Caco-2 (cell line): Measurements from ENCODE around the gene SEC14L5. TPM values are rescaled to one million over a fixed set of nuclear protein-coding genes. Genes with fewer than 3 reads are reported as not detected.
"Not testable (repeated sequence)": the region's sequence is repeated elsewhere in the genome, so short reads cannot be mapped to it uniquely, and the experiment has no call there.

ENCODE experiments used
- BruUV-seq: library from RNA; stranded (reverse); fragments of 400-500 nt; replicated peaks from 2 replicates; lab custom pipeline; 2021; lab: Mats Ljungman, UMichigan
- CTCF ChIA-PET: fragments of 300-600 bp; sonication (Branson Sonifier 250); formaldehyde crosslinking; loops from one replicate; lab custom pipeline; 2022; ENCODE audit warnings: antibody characterized with exemption; lab: Charles Lee
- POLR2A ChIA-PET: fragments of 300-600 bp; sonication (Branson Sonifier 250); formaldehyde crosslinking; loops from one replicate; lab custom pipeline; 2022; ENCODE audit warnings: antibody characterized with exemption; lab: Charles Lee
- DNase-seq, 2 experiments: peaks; one replicate each; pipeline versions ENCODE4 v3.0.0 to v3.0.0-alpha.2; 2020 to 2022
- H3K27me3 ChIP-seq: replicated peaks from 2 replicates; pipeline ENCODE4 v1.6.0; 2011; ENCODE audit warnings: low read length; ENCODE audit not compliant: control insufficient read depth, insufficient read depth
- H3K36me3 ChIP-seq: 2 replicates; pipeline ENCODE4 v1.5.1; 2011; ENCODE audit warnings: low read length; ENCODE audit not compliant: control insufficient read depth, insufficient read depth
- H3K4me1 ChIP-seq: fragments of 250-450 bp; sonication (Bioruptor Pico); 2 replicates; pipeline ENCODE4 v1.5.1; 2020; ENCODE audit warnings: mild to moderate bottlenecking
- H3K4me3 ChIP-seq: 2 replicates; pipeline ENCODE4 v1.5.1; 2011; ENCODE audit warnings: low read depth, mild to moderate bottlenecking, control low read depth, low read length
- H3K9me3 ChIP-seq: fragments of 250-450 bp; sonication (Bioruptor Pico); 2 replicates; pipeline ENCODE4 v1.5.1; 2020; ENCODE audit warnings: mild to moderate bottlenecking, moderate library complexity
- H3K27ac Mint-ChIP-seq: one replicate; pipeline ENCODE4 v1.8.0; 2022; ENCODE audit warnings: mixed read lengths; ENCODE audit not compliant: unreplicated experiment
- H3K27me3 Mint-ChIP-seq: one replicate; pipeline ENCODE4 v1.8.0; 2022; ENCODE audit warnings: mixed read lengths; ENCODE audit not compliant: insufficient read depth, unreplicated experiment
- H3K36me3 Mint-ChIP-seq: one replicate; pipeline ENCODE4 v1.8.0; 2022; ENCODE audit warnings: mild to moderate bottlenecking, mixed read lengths; ENCODE audit not compliant: insufficient read depth, unreplicated experiment
- H3K4me1 Mint-ChIP-seq: one replicate; pipeline ENCODE4 v1.8.0; 2022; ENCODE audit warnings: low read depth, mixed read lengths; ENCODE audit not compliant: unreplicated experiment
- H3K4me3 Mint-ChIP-seq: one replicate; pipeline ENCODE4 v1.8.0; 2022; ENCODE audit warnings: mild to moderate bottlenecking, moderate library complexity, mixed read lengths; ENCODE audit not compliant: unreplicated experiment
- H3K9me3 Mint-ChIP-seq: one replicate; pipeline ENCODE4 v1.8.0; 2022; ENCODE audit warnings: mixed read lengths; ENCODE audit not compliant: unreplicated experiment
- CTCF ChIP-seq, 2 experiments: fragments of 200-600 bp in 1 of 2; IDR thresholded peaks; 1 replicate in 1 of 2; 2 replicates in 1 of 2; pipeline versions ENCODE4 v1.5.1 to v1.8.0; 2011 to 2022; ENCODE audit warnings: antibody characterized with exemption in 1 of 2, control low read depth in 1 of 2, inconsistent platforms in 1 of 2, low read depth in 1 of 2, low read length in 1 of 2, mild to moderate bottlenecking in 1 of 2, moderate library complexity in 1 of 2; ENCODE audit not compliant: insufficient read depth in 1 of 2, severe bottlenecking in 1 of 2, unreplicated experiment in 1 of 2
- intact Hi-C: fragments of 100-400 bp; cut with micrococcal nuclease; formaldehyde crosslinking; loops from one replicate; pipeline ENCODE4 v1.10.0; 2022; ENCODE audit not compliant: unreplicated experiment
- total RNA-seq: library from RNA; stranded (reverse); gene quantifications from 2 replicates; pipeline ENCODE4 v1.2.3, GENCODE V29; 2022

SEC14L5 gene
- total RNA-seq, 1 experiment from 2014 or later, result 0.14 TPM

GRCh38 chr16:5041600-5042133 is 83.5 kb downstream of the SEC14L5 start:
- CTCF ChIA-PET, result no interaction called here
- H3K27ac Mint-ChIP-seq, result no peak overlapping the region
- intact Hi-C loops, result no loop called here

GRCh38 chr16:5042574-5043171 is 84.5 kb downstream of the SEC14L5 start:
- no peak for DNase-seq
- TF ChIP-seq CTCF (IDR thresholded peaks at IDR 0.05; ENCODE audit: insufficient read depth in 1 of 2, low read depth in 1 of 2, low read length in 1 of 2, severe bottlenecking in 1 of 2, unreplicated experiment in 1 of 2), result peak in 1 of 2 experiments; percentile 32
- Mint-ChIP-seq H3K27me3 (no peaks in the 10 kb centered on the region), H3K36me3 (no peaks in the 10 kb centered on the region), H3K27ac (no peak overlapping the region), H3K4me3 (no peak overlapping the region), H3K4me1 (peaks cover 9% of the 10 kb centered on the region), H3K9me3 (no peaks in the 10 kb centered on the region)
- intact Hi-C loops, result no loop called here
- Histone ChIP-seq H3K36me3 (no peaks in the 10 kb centered on the region), H3K4me1 (peaks cover 5% of the 10 kb centered on the region; the same call in 1 of the 2 replicates), H3K9me3 (no peaks in the 10 kb centered on the region), H3K4me3 (no peak overlapping the region), H3K27me3 (no peaks in the 10 kb centered on the region)
- no TSS peak for BruUV-seq
- POLR2A ChIA-PET, result no interaction called here
- CTCF ChIA-PET, result interaction anchor here (0.7 to 0.9 kb wide), 2 partner anchors 9 to 85 kb away, joined by 3 read pairs; partner anchors contain the start of genes NAGPA and SEC14L5

More at GRCh38 chr16:5041600-5042133, 83.5 kb downstream of the SEC14L5 start:
- no peak for DNase-seq
- H3K4me1 ChIP-seq, result peaks cover 7% of the 10 kb centered on the region
- Mint-ChIP-seq H3K27me3 (no peaks in the 10 kb centered on the region), H3K9me3 (no peaks in the 10 kb centered on the region), H3K4me1 (peaks cover 12% of the 10 kb centered on the region), H3K4me3 (no peak overlapping the region), H3K36me3 (no peaks in the 10 kb centered on the region)
- no peaks in the 10 kb centered on the region for H3K36me3 ChIP-seq
- TF ChIP-seq CTCF (IDR thresholded peaks at IDR 0.05; ENCODE audit: insufficient read depth in 1 of 2, low read depth in 1 of 2, low read length in 1 of 2, severe bottlenecking in 1 of 2, unreplicated experiment in 1 of 2), result no peak
- no peak overlapping the region for H3K4me3 ChIP-seq
- H3K27me3 ChIP-seq, result no peaks in the 10 kb centered on the region
- no TSS peak for BruUV-seq
- H3K9me3 ChIP-seq, result no peaks in the 10 kb centered on the region
- POLR2A ChIA-PET, result no interaction called here

- Mint-ChIP-seq H3K27me3 (peaks cover 7% of the 10 kb centered on the region), H3K36me3 (no peaks in the 10 kb centered on the region), H3K4me1 (peaks cover 9% of the 10 kb centered on the region), H3K27ac (no peak overlapping the region), H3K9me3 (no peaks in the 10 kb centered on the region), H3K4me3 (no peak overlapping the region)
- CTCF ChIA-PET, result interaction anchor here (0.7 kb wide), 1 partner anchor 18 kb away, joined by 3 read pairs; no protein-coding TSS in a partner anchor
- no TSS peak for BruUV-seq
- no peaks in the 10 kb centered on the region for H3K36me3 ChIP-seq
- intact Hi-C loops, result no loop called here
- H3K9me3 ChIP-seq, result no peaks in the 10 kb centered on the region; the same call in 1 of the 2 replicates
- H3K4me1 ChIP-seq, result peaks cover 5% of the 10 kb centered on the region; the same call in 1 of the 2 replicates
- no peak for DNase-seq
- H3K4me3 ChIP-seq, result no peak overlapping the region
- no peaks in the 10 kb centered on the region for H3K27me3 ChIP-seq
- POLR2A ChIA-PET, result no interaction called here
- no peak for TF ChIP-seq CTCF (IDR thresholded peaks at IDR 0.05; ENCODE audit: insufficient read depth in 1 of 2, low read depth in 1 of 2, low read length in 1 of 2, severe bottlenecking in 1 of 2, unreplicated experiment in 1 of 2)
Measured at GRCh38 chr16:5044011-5044540, 85.9 kb downstream of the SEC14L5 start.

- DNase-seq, H3K4me3 ChIP-seq, CTCF ChIA-PET, BruUV-seq, H3K36me3 Mint-ChIP-seq, H3K27me3 ChIP-seq, H3K27ac Mint-ChIP-seq, H3K4me1 ChIP-seq, H3K4me3 Mint-ChIP-seq, H3K36me3 ChIP-seq, H3K9me3 Mint-ChIP-seq, POLR2A ChIA-PET, H3K4me1 Mint-ChIP-seq, intact Hi-C loops, H3K9me3 ChIP-seq: not testable (repeated sequence)
- H3K27me3 Mint-ChIP-seq, result peaks cover 11% of the 10 kb centered on the region
Measured at GRCh38 chr16:5044581-5044980, 86.5 kb downstream of the SEC14L5 start.
